ENCODE measurements around the gene EBF4.

- TF ChIP-seq MAX (IDR thresholded peaks at IDR 0.05): no peak
- TF ChIP-seq POLR2AphosphoS5 (IDR thresholded peaks at IDR 0.05; ENCODE audit: low read depth, low read length): no peak
- no peak for TF ChIP-seq CTCF (IDR thresholded peaks at IDR 0.05 in 2 of 3, conservative IDR thresholded peaks at IDR 0.05 in 1 of 3; ENCODE audit: borderline replicate concordance in 1 of 3, insufficient read depth in 1 of 3, low read depth in 2 of 3, low read length in 2 of 3)
- TF ChIP-seq EZH2 (IDR thresholded peaks at IDR 0.05): no peak
- TF ChIP-seq POLR2A (IDR thresholded peaks at IDR 0.05; ENCODE audit: borderline replicate concordance, extremely low read depth, insufficient read depth, insufficient read length): no peak
- no peak for TF ChIP-seq ZNF274 (IDR thresholded peaks at IDR 0.05; ENCODE audit: low read depth, low read length)
- no peak for TF ChIP-seq CBX3 (IDR thresholded peaks at IDR 0.05; ENCODE audit: low read depth)
Measured at GRCh38 chr20:2793471-2793870, 100.9 kb downstream of the EBF4 start.
